ENCODE data around the gene AP2B1. TPM values are rescaled to one million over a fixed set of nuclear protein-coding genes. Genes with fewer than 3 reads are reported as not detected.
"Not testable (repeated sequence)": the region's sequence is repeated elsewhere in the genome, so short reads cannot be mapped to it uniquely, and the experiment has no call there.

The AP2B1 gene
- total RNA-seq, 5 donors from 2014 or later (not counting 1 experiment from before 2014, with no cell fraction given) = 106 to 157 (median 134) TPM

DNA sequence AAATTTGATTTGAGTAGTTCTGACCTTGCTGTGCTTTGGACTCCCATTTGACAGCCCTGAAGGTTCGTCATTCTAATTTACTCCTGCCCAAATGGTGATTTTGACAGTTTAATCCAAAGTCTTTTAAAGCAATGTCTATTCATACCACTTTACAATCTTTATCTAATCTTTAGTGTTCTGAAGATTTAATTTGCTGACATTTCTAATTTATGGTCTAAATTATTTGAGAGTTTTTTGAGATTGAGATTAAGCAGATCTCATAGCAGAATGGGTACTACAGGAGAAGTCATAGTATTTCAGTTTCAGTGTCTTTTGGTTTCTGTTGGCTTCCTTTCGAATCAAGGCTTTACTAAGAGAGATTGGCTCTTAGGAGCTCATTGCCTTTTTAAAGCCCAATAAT lies 111.7 kb downstream of the AP2B1 start:
- Mint-ChIP-seq H3K27ac (no peak overlapping the region), H3K9me3 (peaks cover 0 to 7% (median 2%) of the 10 kb centered on the region in 3 donors), H3K4me1 (peaks cover 0 to 8% (median 0%) of the 10 kb centered on the region in 3 donors), H3K36me3 (peaks cover 64% of the 10 kb centered on the region), H3K4me3 (no peak overlapping the region), H3K27me3 (no peaks in the 10 kb centered on the region)
- peaks cover 4 to 32% of the 10 kb centered on the region in 2 donors for H3K36me3 ChIP-seq (ENCODE audit: control insufficient read depth in 2 of 2, extremely low read depth in 1 of 2, insufficient read depth in 1 of 2, low read length in 1 of 2)
- no peaks in the 10 kb centered on the region for H3K27me3 ChIP-seq (replicated peaks in 1 of 2; ENCODE audit: control insufficient read depth in 2 of 2, extremely low read depth in 1 of 2, insufficient read depth in 2 of 2, low read length in 1 of 2)
- no peak for DNase-seq
- ChIA-PET CTCF (no interaction called here), POLR2A (no interaction called here)
- ATAC-seq (replicated peaks in 1 of 4) = no peak
- H3K27ac ChIP-seq (ENCODE audit: low read length) = no peak overlapping the region
- no CpG with 5 or more reads among the region's 2 CpGs for WGBS (ENCODE audit: insufficient coverage)
- no peaks in the 10 kb centered on the region for H3K9me3 ChIP-seq
- no peaks in the 10 kb centered on the region for H3K4me1 ChIP-seq (ENCODE audit: control insufficient read depth in 1 of 2, extremely low read depth in 1 of 2, insufficient read depth in 2 of 2, low read length in 2 of 2)
- H3K4me3 ChIP-seq (ENCODE audit: control insufficient read depth in 1 of 2, extremely low read depth in 1 of 2, low read length in 1 of 2) = no peak overlapping the region

DNA sequence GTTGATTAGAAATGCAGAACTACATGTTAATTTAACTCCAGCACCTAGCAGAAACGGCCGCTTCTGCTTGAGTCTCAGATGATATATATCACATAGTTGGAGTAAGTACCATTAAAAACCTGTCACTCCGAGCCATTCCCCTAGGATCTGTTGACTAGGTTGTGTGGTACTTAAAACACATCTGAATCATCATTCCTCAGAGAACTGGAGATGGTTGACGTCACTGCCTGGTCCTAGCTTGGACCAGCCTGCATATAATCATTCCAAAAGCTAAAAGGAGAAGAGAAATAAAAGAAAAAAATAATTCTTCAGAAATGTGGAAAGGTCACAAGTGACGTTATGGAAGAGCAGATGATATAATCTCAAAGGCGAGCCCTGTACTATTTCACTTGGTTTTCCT lies 113.0 kb downstream of the AP2B1 start:
- Histone ChIP-seq H3K36me3 (ENCODE audit: control insufficient read depth in 2 of 2, extremely low read depth in 1 of 2, insufficient read depth in 1 of 2, low read length in 1 of 2) (peaks cover 0 to 19% of the 10 kb centered on the region in 2 donors), H3K27me3 (replicated peaks in 1 of 2; ENCODE audit: control insufficient read depth in 2 of 2, extremely low read depth in 1 of 2, insufficient read depth in 2 of 2, low read length in 1 of 2) (no peaks in the 10 kb centered on the region), H3K4me1 (ENCODE audit: control insufficient read depth in 1 of 2, extremely low read depth in 1 of 2, insufficient read depth in 2 of 2, low read length in 2 of 2) (peaks cover 0 to 3% of the 10 kb centered on the region in 2 experiments), H3K9me3 (no peaks in the 10 kb centered on the region), H3K27ac (ENCODE audit: low read length) (no peak overlapping the region), H3K4me3 (ENCODE audit: control insufficient read depth in 1 of 2, extremely low read depth in 1 of 2, low read length in 1 of 2) (no peak overlapping the region)
- H3K9me3 Mint-ChIP-seq = peaks cover 0 to 7% (median 2%) of the 10 kb centered on the region in 3 donors
- ChIA-PET CTCF (no interaction called here), POLR2A (no interaction called here)
- no peak overlapping the region for H3K27ac Mint-ChIP-seq
- H3K4me1 Mint-ChIP-seq = peaks cover 9 to 22% (median 10%) of the 10 kb centered on the region in 3 donors
- no peaks in the 10 kb centered on the region for H3K27me3 Mint-ChIP-seq
- DNase-seq = no peak
- no peak for ATAC-seq (replicated peaks in 1 of 4)
- no peak overlapping the region for H3K4me3 Mint-ChIP-seq
- 100% methylated on average over 1 of the region's 6 CpGs for WGBS (ENCODE audit: insufficient coverage)
- peaks cover 61% of the 10 kb centered on the region for H3K36me3 Mint-ChIP-seq

DNA sequence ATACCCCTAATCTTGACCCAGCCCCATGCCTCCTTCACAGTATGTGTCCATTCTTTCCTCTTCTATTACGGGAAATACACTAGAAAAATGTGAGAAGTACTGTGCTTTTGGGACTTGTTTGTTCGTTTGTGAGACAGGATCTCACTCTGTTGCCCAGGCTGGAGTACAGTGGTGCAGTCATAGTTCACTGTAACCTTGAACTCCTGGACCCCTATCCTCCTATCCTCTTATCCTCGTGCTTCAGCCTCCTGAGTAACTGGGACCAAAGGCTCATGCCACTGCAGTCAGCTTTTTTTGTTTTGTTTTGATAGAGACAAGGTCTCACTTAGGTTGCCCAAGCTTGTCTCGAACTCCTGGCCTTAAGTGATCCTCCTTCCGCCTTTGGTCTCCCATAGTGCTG lies 114.4 kb downstream of the AP2B1 start:
- DNase-seq (no peak), ATAC-seq (replicated peaks in 1 of 4) (no peak)
- H3K9me3 Mint-ChIP-seq = peaks cover 0 to 7% (median 2%) of the 10 kb centered on the region in 3 donors
- H3K36me3 Mint-ChIP-seq = peaks cover 54% of the 10 kb centered on the region
- H3K36me3 ChIP-seq (ENCODE audit: control insufficient read depth in 2 of 2, extremely low read depth in 1 of 2, insufficient read depth in 1 of 2, low read length in 1 of 2) = peaks cover 0 to 7% of the 10 kb centered on the region in 2 donors
- H3K4me3 ChIP-seq (ENCODE audit: control insufficient read depth in 1 of 2, extremely low read depth in 1 of 2, low read length in 1 of 2) = no peak overlapping the region
- ChIA-PET POLR2A (no interaction called here), CTCF (no interaction called here)
- no peak overlapping the region for H3K4me3 Mint-ChIP-seq
- no peak overlapping the region for H3K27ac Mint-ChIP-seq
- H3K27ac ChIP-seq (ENCODE audit: low read length) = no peak overlapping the region
- H3K27me3 ChIP-seq (replicated peaks in 1 of 2; ENCODE audit: control insufficient read depth in 2 of 2, extremely low read depth in 1 of 2, insufficient read depth in 2 of 2, low read length in 1 of 2) = no peaks in the 10 kb centered on the region
- peaks cover 19 to 29% (median 20%) of the 10 kb centered on the region in 3 donors for H3K4me1 Mint-ChIP-seq
- 85% methylated on average over 3 of the region's 5 CpGs for WGBS (ENCODE audit: insufficient coverage)
- H3K4me1 ChIP-seq (ENCODE audit: control insufficient read depth in 1 of 2, extremely low read depth in 1 of 2, insufficient read depth in 2 of 2, low read length in 2 of 2) = peaks cover 0 to 4% of the 10 kb centered on the region in 2 experiments
- H3K27me3 Mint-ChIP-seq = no peaks in the 10 kb centered on the region
- no peaks in the 10 kb centered on the region for H3K9me3 ChIP-seq

DNA sequence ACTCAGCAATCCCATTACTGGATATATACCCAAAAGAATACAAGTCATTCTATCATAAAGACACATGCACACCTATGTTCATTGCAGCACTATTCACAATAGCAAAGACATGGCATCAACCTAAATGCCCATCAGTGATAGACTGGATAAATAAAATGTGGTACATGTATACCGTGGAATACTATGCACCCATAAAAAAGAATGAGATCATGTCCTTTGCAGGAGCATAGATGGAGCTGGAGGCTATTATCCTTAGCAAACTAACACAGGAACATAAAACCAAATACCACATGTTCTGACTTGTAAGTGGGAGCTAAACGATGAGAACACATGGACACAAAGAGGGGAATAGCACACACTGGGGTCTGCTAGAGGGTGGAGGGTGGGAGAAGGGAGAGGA lies 116.2 kb downstream of the AP2B1 start:
- Mint-ChIP-seq H3K4me1 (peaks cover 32 to 45% (median 34%) of the 10 kb centered on the region in 3 donors), H3K36me3 (peaks cover 48% of the 10 kb centered on the region), H3K27ac (peak overlapping the region in 1 of 2 donors; percentile 28)
- H3K4me3 ChIP-seq (ENCODE audit: control insufficient read depth in 1 of 2, extremely low read depth in 1 of 2, low read length in 1 of 2); H3K27ac ChIP-seq (ENCODE audit: low read length); H3K9me3 ChIP-seq; H3K9me3 Mint-ChIP-seq; ATAC-seq (replicated peaks in 1 of 4); H3K4me1 ChIP-seq (ENCODE audit: control insufficient read depth in 1 of 2, extremely low read depth in 1 of 2, insufficient read depth in 2 of 2, low read length in 2 of 2); CTCF ChIA-PET; DNase-seq; H3K4me3 Mint-ChIP-seq; H3K27me3 ChIP-seq (replicated peaks in 1 of 2; ENCODE audit: control insufficient read depth in 2 of 2, extremely low read depth in 1 of 2, insufficient read depth in 2 of 2, low read length in 1 of 2); H3K36me3 ChIP-seq (ENCODE audit: control insufficient read depth in 2 of 2, extremely low read depth in 1 of 2, insufficient read depth in 1 of 2, low read length in 1 of 2); H3K27me3 Mint-ChIP-seq: not testable (repeated sequence)
- no CpG with 5 or more reads among the region's 2 CpGs for WGBS (ENCODE audit: insufficient coverage)
- POLR2A ChIA-PET = interaction anchor here (0.5 to 0.6 kb wide), 2 partner anchors 36 to 123 kb away, joined by 3 to 6 read pairs; no protein-coding TSS in a partner anchor

DNA sequence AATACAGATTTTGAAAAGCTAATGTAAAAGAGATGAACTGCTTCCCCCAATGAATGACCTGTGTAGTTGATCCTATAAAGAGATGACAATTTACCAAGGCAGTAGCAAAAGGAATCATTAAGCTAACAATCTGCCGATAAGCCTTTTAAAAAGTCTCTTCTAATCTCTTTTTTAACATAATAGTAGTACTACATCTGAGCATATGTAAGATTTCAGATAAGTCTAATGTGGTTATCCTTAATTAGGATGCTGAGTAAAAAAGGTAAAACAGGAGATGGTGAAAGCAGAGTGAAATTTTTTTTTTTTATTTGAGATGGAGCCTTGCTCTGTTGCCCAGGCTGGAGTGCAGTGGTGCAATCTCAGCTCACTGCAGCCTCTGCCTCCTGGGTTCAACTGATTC lies 118.1 kb downstream of the AP2B1 start:
- POLR2A ChIA-PET = interaction anchor here (0.5 to 0.6 kb wide), 2 partner anchors 10 to 11 kb away, joined by 3 read pairs; no protein-coding TSS in a partner anchor
- peaks cover 41 to 55% (median 46%) of the 10 kb centered on the region in 3 donors for H3K4me1 Mint-ChIP-seq
- CTCF ChIA-PET = no interaction called here
- H3K4me3 ChIP-seq (ENCODE audit: control insufficient read depth in 1 of 2, extremely low read depth in 1 of 2, low read length in 1 of 2) = no peak overlapping the region
- no peak overlapping the region for H3K4me3 Mint-ChIP-seq
- peaks cover 0 to 7% (median 2%) of the 10 kb centered on the region in 3 donors for H3K9me3 Mint-ChIP-seq
- peaks cover 0 to 17% of the 10 kb centered on the region in 2 donors for H3K36me3 ChIP-seq (ENCODE audit: control insufficient read depth in 2 of 2, extremely low read depth in 1 of 2, insufficient read depth in 1 of 2, low read length in 1 of 2)
- H3K27ac ChIP-seq (ENCODE audit: low read length) = no peak overlapping the region
- ATAC-seq (replicated peaks in 1 of 4) = no peak
- H3K27ac Mint-ChIP-seq = no peak overlapping the region
- no peaks in the 10 kb centered on the region for H3K27me3 Mint-ChIP-seq
- WGBS (ENCODE audit: insufficient coverage) = no CpG with 5 or more reads among the region's 1 CpG
- no peak for DNase-seq
- no peaks in the 10 kb centered on the region for H3K9me3 ChIP-seq
- H3K4me1 ChIP-seq (ENCODE audit: control insufficient read depth in 1 of 2, extremely low read depth in 1 of 2, insufficient read depth in 2 of 2, low read length in 2 of 2) = peaks cover 0 to 17% of the 10 kb centered on the region in 2 experiments
- peaks cover 49% of the 10 kb centered on the region for H3K36me3 Mint-ChIP-seq
- no peaks in the 10 kb centered on the region for H3K27me3 ChIP-seq (replicated peaks in 1 of 2; ENCODE audit: control insufficient read depth in 2 of 2, extremely low read depth in 1 of 2, insufficient read depth in 2 of 2, low read length in 1 of 2)

DNA sequence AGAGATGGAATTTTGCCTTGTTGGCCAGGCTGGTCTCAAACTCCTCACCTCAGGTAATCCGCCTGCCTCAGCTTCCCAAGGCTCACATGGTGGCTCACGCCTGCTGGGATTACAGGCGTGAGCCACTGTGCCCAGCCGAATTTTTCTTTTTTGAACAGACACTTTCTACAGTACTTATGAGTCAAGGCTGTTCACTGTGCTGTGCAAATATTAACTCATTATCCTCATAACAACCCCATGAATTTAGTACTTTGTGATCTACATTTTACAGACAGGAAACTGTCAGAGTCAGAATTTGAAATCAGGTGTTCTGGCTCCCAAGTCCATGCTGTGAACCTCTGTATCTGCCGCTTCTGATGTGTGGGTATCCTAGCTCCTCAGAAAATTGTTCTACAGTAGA lies 118.6 kb downstream of the AP2B1 start:
- Mint-ChIP-seq H3K9me3 (peaks cover 0 to 7% (median 2%) of the 10 kb centered on the region in 3 donors), H3K4me1 (peaks cover 46 to 55% (median 50%) of the 10 kb centered on the region in 3 donors), H3K27me3 (no peaks in the 10 kb centered on the region), H3K27ac (no peak overlapping the region), H3K4me3 (no peak overlapping the region), H3K36me3 (peaks cover 52% of the 10 kb centered on the region)
- no peak overlapping the region for H3K4me3 ChIP-seq (ENCODE audit: control insufficient read depth in 1 of 2, extremely low read depth in 1 of 2, low read length in 1 of 2)
- CTCF ChIA-PET = no interaction called here
- H3K4me1 ChIP-seq (ENCODE audit: control insufficient read depth in 1 of 2, extremely low read depth in 1 of 2, insufficient read depth in 2 of 2, low read length in 2 of 2) = peaks cover 0 to 17% of the 10 kb centered on the region in 2 experiments
- 83% methylated on average over 4 of the region's 5 CpGs for WGBS (ENCODE audit: insufficient coverage)
- ATAC-seq (replicated peaks in 1 of 4) (no peak), DNase-seq (no peak)
- H3K36me3 ChIP-seq (ENCODE audit: control insufficient read depth in 2 of 2, extremely low read depth in 1 of 2, insufficient read depth in 1 of 2, low read length in 1 of 2) = peaks cover 0 to 22% of the 10 kb centered on the region in 2 donors
- no peaks in the 10 kb centered on the region for H3K9me3 ChIP-seq
- POLR2A ChIA-PET = no interaction called here
- H3K27me3 ChIP-seq (replicated peaks in 1 of 2; ENCODE audit: control insufficient read depth in 2 of 2, extremely low read depth in 1 of 2, insufficient read depth in 2 of 2, low read length in 1 of 2) = no peaks in the 10 kb centered on the region
- no peak overlapping the region for H3K27ac ChIP-seq (ENCODE audit: low read length)
